Stimulated activated CD8-positive, alpha-beta memory T cell treated with anti-CD3 and anti-CD28 coated beads, Interleukin-7, amount 100 ng/mL, for 4 hours (primary cell): ENCODE results near the gene PPCDC.

Experiments
- DNase-seq, 2 donors: peaks; one replicate each; pipeline ENCODE4 v3.0.0-alpha.2; 2020; ENCODE audit warnings: low read depth in 2 of 2

Gene PPCDC

GRCh38 chr15:75023181-75023871 lies at the start of gene PPCDC:
PPCDC (plus strand) TSS chr15:75023590; CDS start chr15:75028319, 4,729 bp downstream.
- peak; percentile 85 to 88 for DNase-seq

GRCh38 chr15:74976159-74976558 lies 47.2 kb upstream of the PPCDC start:
- no peak for DNase-seq

GRCh38 chr15:74977599-74977998 lies 45.8 kb upstream of the PPCDC start:
- DNase-seq, result no peak

- no peak for DNase-seq
Measured at GRCh38 chr15:74978077-74978476, 45.3 kb upstream of the PPCDC start.

GRCh38 chr15:74978503-74978902 lies 44.9 kb upstream of the PPCDC start:
- peak; percentile 8 to 34 for DNase-seq

GRCh38 chr15:74982183-74982582 lies 41.2 kb upstream of the PPCDC start:
- DNase-seq, result no peak

GRCh38 chr15:74983725-74984231 lies 39.6 kb upstream of the PPCDC start:
- peak; percentile 15 to 18 for DNase-seq

GRCh38 chr15:74988007-74988800 lies 35.2 kb upstream of the PPCDC start:
- no peak for DNase-seq

GRCh38 chr15:74989527-74989926 lies 33.9 kb upstream of the PPCDC start:
- DNase-seq, result no peak

- no peak for DNase-seq
Measured at GRCh38 chr15:74992619-74993018, 30.8 kb upstream of the PPCDC start.

- DNase-seq, result no peak
Measured at GRCh38 chr15:74994236-74994635, 29.2 kb upstream of the PPCDC start.

GRCh38 chr15:74994685-74995084 lies 28.7 kb upstream of the PPCDC start:
- no peak for DNase-seq

GRCh38 chr15:74995182-74995778 lies 28.1 kb upstream of the PPCDC start, which contains the start of gene SCAMP5:
SCAMP5 (plus strand) TSS chr15:74995563; CDS start chr15:75011840, 16,277 bp downstream.
- peak; percentile 70 to 77 for DNase-seq

GRCh38 chr15:74995779-74996765 lies 27.3 kb upstream of the PPCDC start:
- no peak for DNase-seq

- no peak for DNase-seq
Measured at GRCh38 chr15:74997141-74997540, 26.2 kb upstream of the PPCDC start.

GRCh38 chr15:74997543-74997942 lies 25.8 kb upstream of the PPCDC start:
- DNase-seq, result no peak

GRCh38 chr15:75001310-75001709 lies 22.1 kb upstream of the PPCDC start:
- DNase-seq, result no peak

GRCh38 chr15:75002398-75002797 lies 21.0 kb upstream of the PPCDC start:
- no peak for DNase-seq

GRCh38 chr15:75007216-75007615 lies 16.2 kb upstream of the PPCDC start:
- no peak for DNase-seq

- DNase-seq, result no peak
Measured at GRCh38 chr15:75008221-75008625, 15.2 kb upstream of the PPCDC start.

GRCh38 chr15:75008629-75009326 lies 14.6 kb upstream of the PPCDC start:
- DNase-seq, result no peak
